ENCODE data around the gene DDX3X. TPM values are rescaled to one million over a fixed set of nuclear protein-coding genes. Genes with fewer than 3 reads are reported as not detected.

Gene DDX3X
- total and polyA plus RNA-seq, 12 donors = 59.4 to 391 (median 202) TPM

DNA sequence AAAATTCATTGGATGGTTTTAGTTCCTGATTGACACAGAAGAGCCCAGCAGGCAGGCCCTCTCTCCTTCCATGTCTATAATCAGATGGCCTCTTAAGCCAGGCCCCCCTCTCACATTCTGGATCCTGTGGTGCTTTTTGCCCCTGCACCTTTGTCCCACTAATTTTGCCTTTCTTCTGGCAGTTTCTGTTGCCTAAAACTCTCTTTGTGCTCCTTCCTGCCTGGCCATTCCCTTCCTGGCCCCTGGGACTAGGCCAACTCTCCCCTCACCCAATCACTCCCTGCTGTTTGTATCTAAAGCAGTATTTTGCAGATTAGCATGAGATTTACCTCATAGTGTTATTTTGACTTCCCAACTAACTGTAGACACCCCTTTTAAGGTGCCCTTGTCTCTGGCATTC, 42.7 kb upstream of the DDX3X start:
- no peaks in the 10 kb centered on the region for H3K4me1 ChIP-seq (replicated peaks in 1 of 2)
- DNase-seq = no peak
- no peak overlapping the region for H3K4me3 ChIP-seq
- TF ChIP-seq, protein P1, sequence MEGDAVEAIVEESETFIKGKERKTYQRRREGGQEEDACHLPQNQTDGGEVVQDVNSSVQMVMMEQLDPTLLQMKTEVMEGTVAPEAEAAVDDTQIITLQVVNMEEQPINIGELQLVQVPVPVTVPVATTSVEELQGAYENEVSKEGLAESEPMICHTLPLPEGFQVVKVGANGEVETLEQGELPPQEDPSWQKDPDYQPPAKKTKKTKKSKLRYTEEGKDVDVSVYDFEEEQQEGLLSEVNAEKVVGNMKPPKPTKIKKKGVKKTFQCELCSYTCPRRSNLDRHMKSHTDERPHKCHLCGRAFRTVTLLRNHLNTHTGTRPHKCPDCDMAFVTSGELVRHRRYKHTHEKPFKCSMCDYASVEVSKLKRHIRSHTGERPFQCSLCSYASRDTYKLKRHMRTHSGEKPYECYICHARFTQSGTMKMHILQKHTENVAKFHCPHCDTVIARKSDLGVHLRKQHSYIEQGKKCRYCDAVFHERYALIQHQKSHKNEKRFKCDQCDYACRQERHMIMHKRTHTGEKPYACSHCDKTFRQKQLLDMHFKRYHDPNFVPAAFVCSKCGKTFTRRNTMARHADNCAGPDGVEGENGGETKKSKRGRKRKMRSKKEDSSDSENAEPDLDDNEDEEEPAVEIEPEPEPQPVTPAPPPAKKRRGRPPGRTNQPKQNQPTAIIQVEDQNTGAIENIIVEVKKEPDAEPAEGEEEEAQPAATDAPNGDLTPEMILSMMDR (IDR thresholded peaks at IDR 0.05) = no peak
- no peak for TF ChIP-seq POLR2A (IDR thresholded peaks at IDR 0.05)
- H3K9me3 ChIP-seq (replicated peaks in 1 of 3) = no peaks in the 10 kb centered on the region
- intact Hi-C loops (cut with DNase I) = no loop called here
- H3K36me3 ChIP-seq (replicated peaks in 1 of 2) = no peaks in the 10 kb centered on the region
- H3K27me3 ChIP-seq = no peaks in the 10 kb centered on the region
- no peak overlapping the region for H3K27ac ChIP-seq

DNA sequence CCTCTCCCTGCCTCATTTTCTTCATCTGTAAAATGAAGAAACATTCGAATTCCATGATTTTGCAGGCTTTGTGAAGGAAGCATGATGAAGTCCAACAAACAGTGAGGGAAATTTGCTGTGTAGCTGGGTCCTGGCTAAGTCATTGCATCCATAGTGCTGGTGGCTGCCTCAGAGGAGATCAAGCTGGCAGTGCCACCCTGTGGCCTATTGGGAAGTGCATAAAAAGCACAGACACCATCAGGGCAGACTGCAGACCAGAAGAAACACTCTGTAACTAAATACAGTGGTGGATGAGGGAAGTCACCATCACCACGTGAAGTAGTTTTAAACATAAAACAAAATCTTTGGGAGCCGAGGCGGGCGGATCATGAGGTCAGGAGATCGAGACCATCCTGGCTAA, 40.7 kb upstream of the DDX3X start:
- Histone ChIP-seq H3K4me1 (replicated peaks in 1 of 2) (no peaks in the 10 kb centered on the region), H3K9me3 (replicated peaks in 1 of 3) (no peaks in the 10 kb centered on the region), H3K27ac (no peak overlapping the region), H3K27me3 (no peaks in the 10 kb centered on the region), H3K36me3 (replicated peaks in 1 of 2) (no peaks in the 10 kb centered on the region), H3K4me3 (no peak overlapping the region)
- DNase-seq = peak in 2 of 7 donors; percentile 30 to 41
- WGBS, 4 donors = 78 to 85% (median 81%) methylated on average over 6 of the region's 6 CpGs
- TF ChIP-seq, protein P1 (IDR thresholded peaks at IDR 0.05) = peak in 2 of 6 experiments; percentile 21 to 22
- no peak for TF ChIP-seq POLR2A (IDR thresholded peaks at IDR 0.05)
- intact Hi-C loops (cut with DNase I) = no loop called here

DNA sequence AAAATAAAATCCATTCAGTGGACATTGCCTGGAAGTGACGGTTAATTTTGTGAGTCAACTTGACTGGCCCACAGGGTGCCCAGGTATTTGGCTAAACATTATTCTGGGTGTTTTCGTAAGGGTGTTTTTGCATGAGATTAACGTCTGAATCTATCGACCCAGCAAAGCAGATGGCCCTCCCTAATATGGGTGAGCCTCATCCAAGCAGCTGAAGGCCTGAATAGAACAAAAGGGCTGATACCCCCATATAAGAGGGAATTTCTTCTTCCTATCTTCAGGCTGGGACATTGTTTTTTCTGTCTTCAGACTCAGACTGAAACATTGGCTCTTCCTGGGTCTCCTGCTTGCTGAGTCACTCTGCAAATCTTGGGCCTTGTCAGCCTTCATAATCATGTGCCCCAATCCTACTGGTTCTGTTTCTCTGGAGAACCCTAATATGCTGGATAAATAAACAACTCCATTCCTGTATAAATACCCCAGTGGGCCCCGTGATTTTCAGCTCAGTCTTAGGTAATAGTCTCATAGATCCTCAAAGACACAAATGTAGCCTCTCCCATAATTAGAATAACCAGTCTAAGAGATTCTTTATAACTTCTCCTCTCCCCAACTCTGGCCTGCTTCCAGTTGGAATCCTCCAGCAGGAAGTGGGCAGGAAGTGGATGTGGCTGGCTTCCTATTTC, 33.1 kb upstream of the DDX3X start:
- Histone ChIP-seq H3K27ac (peak overlapping the region in 2 of 5 donors; percentile 5 to 7), H3K4me1 (replicated peaks in 1 of 2) (peaks cover 0 to 9% of the 10 kb centered on the region in 2 donors), H3K27me3 (no peaks in the 10 kb centered on the region), H3K36me3 (replicated peaks in 1 of 2) (no peaks in the 10 kb centered on the region), H3K9me3 (replicated peaks in 1 of 3) (no peaks in the 10 kb centered on the region), H3K4me3 (no peak overlapping the region)
- DNase-seq = peak in 2 of 7 donors; percentile 15 to 22
- TF ChIP-seq, protein P1 (IDR thresholded peaks at IDR 0.05) = no peak
- intact Hi-C loops (cut with DNase I) = no loop called here
- 85 to 93% (median 88%) methylated on average over 5 of the region's 5 CpGs for WGBS, 4 donors

DNA sequence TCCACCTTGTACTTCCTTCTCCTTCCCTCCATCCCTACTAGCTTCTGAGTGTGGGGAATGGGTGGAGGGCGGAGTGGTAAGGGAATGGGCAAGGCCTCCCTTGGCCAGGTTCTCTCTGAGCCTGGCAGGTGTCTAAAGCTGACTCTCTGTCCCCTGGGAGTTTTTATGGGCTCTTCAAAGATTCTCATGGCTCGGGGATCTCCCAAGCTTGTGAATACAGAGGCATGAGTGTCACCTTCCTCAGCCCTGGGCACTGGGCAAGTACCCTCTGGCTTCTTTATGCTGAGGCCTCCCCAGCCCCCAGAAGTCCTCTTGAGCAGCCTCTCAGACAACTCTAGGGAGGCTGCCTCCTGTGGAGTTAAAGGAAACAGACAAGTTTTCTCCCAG, 32.5 kb upstream of the DDX3X start:
- H3K36me3 ChIP-seq (replicated peaks in 1 of 2) = no peaks in the 10 kb centered on the region
- H3K9me3 ChIP-seq (replicated peaks in 1 of 3) = no peaks in the 10 kb centered on the region
- TF ChIP-seq, protein P1 (IDR thresholded peaks at IDR 0.05) = no peak
- TF ChIP-seq POLR2A (IDR thresholded peaks at IDR 0.05) = no peak
- H3K27ac ChIP-seq = peak overlapping the region in 1 of 5 donors; percentile 7
- intact Hi-C loops (cut with DNase I) = no loop called here
- DNase-seq = no peak
- whole genome bisulfite sequencing, 4 donors = 47 to 79% (median 72%) methylated on average over 2 of the region's 2 CpGs; no CpG with 5 or more reads in 1 of the 4 donors
- H3K4me1 ChIP-seq (replicated peaks in 1 of 2) = peaks cover 0 to 9% of the 10 kb centered on the region in 2 donors
- H3K27me3 ChIP-seq = no peaks in the 10 kb centered on the region
- H3K4me3 ChIP-seq = no peak overlapping the region
